Breast epithelium (tissue), 3 donors: ENCODE measurements around the gene GALK1.

Experiments
- CTCF ChIP-seq, 3 donors: fragments of 450-650 bp; IDR thresholded peaks; one replicate each; pipeline ENCODE4 v1.5.1; 2016 to 2017; ENCODE audit warnings: antibody characterized with exemption in 3 of 3, mild to moderate bottlenecking in 3 of 3, moderate library complexity in 3 of 3
- POLR2A ChIP-seq: fragments of 450-650 bp; IDR thresholded peaks from one replicate; pipeline ENCODE4 v1.6.1; 2016; ENCODE audit warnings: antibody characterized with exemption, mild to moderate bottlenecking, moderate library complexity
- POLR2AphosphoS5 ChIP-seq, 3 donors: sonication (generic); formaldehyde crosslinking; IDR thresholded peaks; one replicate each; pipeline ENCODE4 v1.6.1; 2017; ENCODE audit warnings: antibody characterized with exemption in 3 of 3

DNA sequence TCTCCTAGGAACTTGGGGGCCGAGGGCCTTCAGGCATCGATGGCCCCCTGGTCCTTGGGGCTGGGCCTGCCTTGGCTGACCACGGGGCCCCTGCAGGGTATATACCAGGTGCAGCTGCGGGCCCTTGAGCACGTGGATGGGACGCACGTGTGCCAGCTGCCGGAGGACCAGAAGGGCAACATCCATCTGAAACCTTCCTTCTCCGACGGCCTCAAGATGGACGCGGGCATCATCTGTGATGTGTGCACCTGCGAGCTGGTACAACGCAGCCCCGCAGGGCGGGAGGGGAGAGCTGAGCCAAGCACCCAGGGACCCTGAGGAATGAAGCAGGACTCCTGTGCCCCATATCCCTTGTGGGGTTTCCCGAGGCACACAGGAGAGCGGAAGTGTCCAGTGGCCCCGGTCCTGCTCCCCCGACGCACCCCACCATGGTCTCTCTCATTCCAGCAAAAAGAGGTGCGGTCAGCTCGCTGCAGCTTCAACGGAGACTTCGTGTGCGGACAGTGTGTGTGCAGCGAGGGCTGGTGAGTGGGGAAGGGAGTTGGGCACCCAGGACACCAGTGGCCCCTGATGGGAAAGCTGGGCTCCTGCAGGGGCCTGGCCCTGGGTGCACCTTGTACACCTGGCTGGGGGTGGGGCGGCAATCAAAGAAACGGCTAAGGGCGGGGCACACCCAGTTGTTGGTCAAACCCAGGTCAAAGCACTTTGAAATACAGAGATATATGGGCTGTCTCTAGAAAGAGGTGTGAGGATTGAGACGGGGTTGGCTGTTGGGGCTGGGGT is 33.1 kb downstream of the GALK1 start:
- TF ChIP-seq POLR2A (no peak), CTCF (IDR thresholded peaks at IDR 0.05) (no peak), POLR2AphosphoS5 (IDR thresholded peaks at IDR 0.05) (no peak)
